WTC11 (cell line): ENCODE measurements around the gene FCN2. TPM values are rescaled to one million over a fixed set of nuclear protein-coding genes. Genes with fewer than 3 reads are reported as not detected.

Source experiments
- ATAC-seq: fragments of 200-7000 bp; cut with Tn5 transposase; 2 replicates; pipeline ENCODE4 v1.10.0; 2021; ENCODE audit warnings: mild to moderate bottlenecking, moderate library complexity
- CTCF ChIA-PET: fragments of 300-600 bp; sonication (Branson Sonifier 250); formaldehyde crosslinking; loops from one replicate; lab custom pipeline; 2021; ENCODE audit warnings: antibody characterized with exemption; lab: Charles Lee
- POLR2A ChIA-PET: fragments of 350-600 bp; sonication (Branson Sonifier 250); formaldehyde crosslinking; loops from one replicate; lab custom pipeline; 2021; ENCODE audit warnings: antibody characterized with exemption; lab: Charles Lee
- DNase-seq: peaks from one replicate; pipeline ENCODE4 v3.0.0; 2021; ENCODE audit warnings: low spot score
- H3K27ac Mint-ChIP-seq: 2 replicates; pipeline ENCODE4 v1.8.0; 2021; ENCODE audit warnings: mixed read lengths
- H3K27me3 Mint-ChIP-seq: 2 replicates; pipeline ENCODE4 v1.8.0; 2021; ENCODE audit warnings: low read depth, mild to moderate bottlenecking, moderate library complexity, mixed read lengths
- H3K36me3 Mint-ChIP-seq: 2 replicates; pipeline ENCODE4 v1.8.0; 2021; ENCODE audit warnings: mixed read lengths
- H3K4me1 Mint-ChIP-seq: 2 replicates; pipeline ENCODE4 v1.8.0; 2022; ENCODE audit warnings: mixed read lengths
- H3K4me3 Mint-ChIP-seq: 2 replicates; pipeline ENCODE4 v1.8.0; 2021; ENCODE audit warnings: mild to moderate bottlenecking, moderate library complexity, mixed read lengths
- H3K9me3 Mint-ChIP-seq: 2 replicates; pipeline ENCODE4 v1.8.0; 2021; ENCODE audit warnings: mixed read lengths
- ATF6 ChIP-seq: sonication (generic); formaldehyde crosslinking; IDR thresholded peaks from 2 replicates; pipeline ENCODE4 v1.8.1; 2023; ENCODE audit warnings: mild to moderate bottlenecking, missing genetic modification reagents
- CREB1 ChIP-seq: sonication (generic); formaldehyde crosslinking; IDR thresholded peaks from 2 replicates; pipeline ENCODE4 v1.8.0; 2023; ENCODE audit warnings: mild to moderate bottlenecking, missing genetic modification reagents
- CREM ChIP-seq: sonication (generic); formaldehyde crosslinking; IDR thresholded peaks from 2 replicates; pipeline ENCODE4 v1.8.1; 2022; ENCODE audit warnings: mild to moderate bottlenecking, missing genetic modification reagents, moderate library complexity
- E2F1 ChIP-seq: sonication (generic); formaldehyde crosslinking; IDR thresholded peaks from 2 replicates; pipeline ENCODE4 v1.8.0; 2022; ENCODE audit warnings: mild to moderate bottlenecking, missing genetic modification reagents
- E2F4 ChIP-seq: sonication (generic); formaldehyde crosslinking; IDR thresholded peaks from 2 replicates; pipeline ENCODE4 v1.8.1; 2022; ENCODE audit warnings: low read depth, mild to moderate bottlenecking, moderate library complexity, missing genetic modification reagents, borderline replicate concordance
- FOXJ3 ChIP-seq: sonication (generic); formaldehyde crosslinking; IDR thresholded peaks from 2 replicates; pipeline ENCODE4 v1.9.0; 2021; ENCODE audit warnings: missing genetic modification reagents, mild to moderate bottlenecking, borderline replicate concordance
- FOXP1 ChIP-seq: sonication (generic); formaldehyde crosslinking; IDR thresholded peaks from 2 replicates; pipeline ENCODE4 v1.8.0; 2022; ENCODE audit warnings: missing genetic modification reagents, mild to moderate bottlenecking, moderate library complexity, borderline replicate concordance
- HMGA2 ChIP-seq: fragments of 250-450 bp; sonication (Bioruptor Pico); IDR thresholded peaks from 2 replicates; pipeline ENCODE4 v1.4.0; 2021; ENCODE audit warnings: mild to moderate bottlenecking, moderate library complexity
- MYBL2 ChIP-seq: sonication (generic); formaldehyde crosslinking; IDR thresholded peaks from 2 replicates; pipeline ENCODE4 v1.8.1; 2023; ENCODE audit warnings: mild to moderate bottlenecking, moderate library complexity, missing genetic modification reagents
- NFATC4 ChIP-seq: fragments of 250-450 bp; sonication (Bioruptor Pico); IDR thresholded peaks from 2 replicates; pipeline ENCODE4 v1.9.0; 2021; ENCODE audit warnings: mild to moderate bottlenecking
- NR2C2 ChIP-seq: sonication (generic); formaldehyde crosslinking; IDR thresholded peaks from 2 replicates; pipeline ENCODE4 v1.8.0; 2022; ENCODE audit warnings: mild to moderate bottlenecking, missing genetic modification reagents
- PREB ChIP-seq: sonication (generic); formaldehyde crosslinking; IDR thresholded peaks from 2 replicates; pipeline ENCODE4 v1.8.1; 2022; ENCODE audit warnings: mild to moderate bottlenecking, missing genetic modification reagents, moderate library complexity, borderline replicate concordance
- SMAD4 ChIP-seq: sonication (generic); formaldehyde crosslinking; IDR thresholded peaks from 2 replicates; pipeline ENCODE4 v1.8.0; 2022; ENCODE audit warnings: mild to moderate bottlenecking, missing genetic modification reagents
- SP1 ChIP-seq: sonication (generic); formaldehyde crosslinking; conservative IDR thresholded peaks from 2 replicates; pipeline ENCODE4 v1.8.1; 2022; ENCODE audit warnings: missing genetic modification reagents
- STAT6 ChIP-seq: sonication (generic); formaldehyde crosslinking; conservative IDR thresholded peaks from 2 replicates; pipeline ENCODE4 v1.8.1; 2023; ENCODE audit warnings: mild to moderate bottlenecking, low read depth, missing genetic modification reagents, moderate library complexity
- USF1 ChIP-seq: sonication (generic); formaldehyde crosslinking; IDR thresholded peaks from 2 replicates; pipeline ENCODE4 v1.8.0; 2022; ENCODE audit warnings: mild to moderate bottlenecking, missing genetic modification reagents
- ZBTB21 ChIP-seq: sonication (generic); formaldehyde crosslinking; IDR thresholded peaks from 2 replicates; pipeline ENCODE4 v1.8.1; 2023; ENCODE audit warnings: mild to moderate bottlenecking, missing genetic modification reagents, borderline replicate concordance
- ZNF219 ChIP-seq: sonication (generic); formaldehyde crosslinking; IDR thresholded peaks from 2 replicates; pipeline ENCODE4 v1.8.0; 2023; ENCODE audit warnings: missing genetic modification reagents, mild to moderate bottlenecking, borderline replicate concordance
- total RNA-seq: library from RNA; stranded (reverse); gene quantifications from 3 replicates; pipeline ENCODE4 v1.2.3, GENCODE V29; 2021

FCN2 gene
- total RNA-seq, 1 experiment from 2014 or later = not detected

GRCh38 chr9:134882204-134882785 is 1.7 kb downstream of the FCN2 start:
- H3K9me3 Mint-ChIP-seq = no peaks in the 10 kb centered on the region
- no peaks in the 10 kb centered on the region for H3K36me3 Mint-ChIP-seq
- H3K27me3 Mint-ChIP-seq = no peaks in the 10 kb centered on the region; the same call in 1 of the 2 replicates
- no peak overlapping the region for H3K4me3 Mint-ChIP-seq
- H3K27ac Mint-ChIP-seq = no peak overlapping the region
- POLR2A ChIA-PET = no interaction called here
- no peaks in the 10 kb centered on the region for H3K4me1 Mint-ChIP-seq
- TF ChIP-seq USF1 (CRISPR knock-in tag) (no peak), NR2C2 (CRISPR knock-in tag) (no peak), ATF6 (no peak), E2F1 (CRISPR knock-in tag) (no peak), HMGA2 (CRISPR knock-in tag) (no peak), E2F4 (no peak), SMAD4 (CRISPR knock-in tag) (no peak), FOXP1 (CRISPR knock-in tag) (no peak), FOXJ3 (CRISPR knock-in tag) (no peak), CREM (CRISPR knock-in tag) (no peak), NFATC4 (CRISPR knock-in tag) (no peak), MYBL2 (no peak), SP1 (CRISPR knock-in tag) (no peak), ZBTB21 (CRISPR knock-in tag) (no peak), STAT6 (CRISPR knock-in tag) (no peak), CREB1 (CRISPR knock-in tag) (no peak), PREB (CRISPR knock-in tag) (no peak), ZNF219 (CRISPR knock-in tag) (no peak)
- DNase-seq (no peak), ATAC-seq (no peak)
- CTCF ChIA-PET = interaction anchor here (1.1 kb wide), 1 partner anchor 103 kb away, joined by 3 read pairs; no protein-coding TSS in a partner anchor
